IMR-90 (cell line): ENCODE results near the gene CETP.

Experiments
- MXI1 ChIP-seq: IDR thresholded peaks from 2 replicates; pipeline ENCODE4 v1.6.1; 2012; ENCODE audit warnings: low read depth, mild to moderate bottlenecking, low read length, moderate library complexity, borderline replicate concordance
- POLR2A ChIP-seq: IDR thresholded peaks from 2 replicates; pipeline ENCODE4 v1.6.1; 2012; ENCODE audit warnings: mild to moderate bottlenecking, low read depth, low read length
- TF ChIP-seq, protein P1 (sequence below): conservative IDR thresholded peaks from 2 replicates; pipeline ENCODE4 v1.5.1; 2012; ENCODE audit warnings: mild to moderate bottlenecking, low read depth, low read length, improper control_type of control experiment

DNA sequence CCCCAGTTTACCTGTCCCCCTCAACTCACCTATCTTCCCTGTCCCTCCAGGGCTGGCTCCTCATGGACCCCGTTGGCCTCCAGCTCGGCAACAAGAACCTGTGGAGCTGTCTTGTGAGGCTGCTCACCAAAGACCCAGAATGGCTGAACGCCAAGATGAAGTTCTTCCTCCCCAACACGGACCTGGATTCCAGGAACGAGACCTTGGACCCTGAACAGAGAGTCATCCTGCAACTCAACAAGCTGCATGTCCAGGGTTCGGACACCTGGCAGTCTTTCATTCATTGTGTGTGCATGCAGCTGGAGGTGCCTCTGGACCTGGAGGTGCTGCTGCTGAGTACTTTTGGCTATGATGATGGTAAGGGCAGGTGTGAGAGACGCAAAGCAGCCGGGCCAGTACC lies 58.9 kb downstream of the CETP start:
- TF ChIP-seq MXI1 (no peak), POLR2A (no peak)
- TF ChIP-seq, protein P1, sequence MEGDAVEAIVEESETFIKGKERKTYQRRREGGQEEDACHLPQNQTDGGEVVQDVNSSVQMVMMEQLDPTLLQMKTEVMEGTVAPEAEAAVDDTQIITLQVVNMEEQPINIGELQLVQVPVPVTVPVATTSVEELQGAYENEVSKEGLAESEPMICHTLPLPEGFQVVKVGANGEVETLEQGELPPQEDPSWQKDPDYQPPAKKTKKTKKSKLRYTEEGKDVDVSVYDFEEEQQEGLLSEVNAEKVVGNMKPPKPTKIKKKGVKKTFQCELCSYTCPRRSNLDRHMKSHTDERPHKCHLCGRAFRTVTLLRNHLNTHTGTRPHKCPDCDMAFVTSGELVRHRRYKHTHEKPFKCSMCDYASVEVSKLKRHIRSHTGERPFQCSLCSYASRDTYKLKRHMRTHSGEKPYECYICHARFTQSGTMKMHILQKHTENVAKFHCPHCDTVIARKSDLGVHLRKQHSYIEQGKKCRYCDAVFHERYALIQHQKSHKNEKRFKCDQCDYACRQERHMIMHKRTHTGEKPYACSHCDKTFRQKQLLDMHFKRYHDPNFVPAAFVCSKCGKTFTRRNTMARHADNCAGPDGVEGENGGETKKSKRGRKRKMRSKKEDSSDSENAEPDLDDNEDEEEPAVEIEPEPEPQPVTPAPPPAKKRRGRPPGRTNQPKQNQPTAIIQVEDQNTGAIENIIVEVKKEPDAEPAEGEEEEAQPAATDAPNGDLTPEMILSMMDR, result no peak
